ENCODE measurements around the gene PRKCH.
"Not testable (repeated sequence)": the region's sequence is repeated elsewhere in the genome, so short reads cannot be mapped to it uniquely, and the experiment has no call there.

The PRKCH gene

DNA sequence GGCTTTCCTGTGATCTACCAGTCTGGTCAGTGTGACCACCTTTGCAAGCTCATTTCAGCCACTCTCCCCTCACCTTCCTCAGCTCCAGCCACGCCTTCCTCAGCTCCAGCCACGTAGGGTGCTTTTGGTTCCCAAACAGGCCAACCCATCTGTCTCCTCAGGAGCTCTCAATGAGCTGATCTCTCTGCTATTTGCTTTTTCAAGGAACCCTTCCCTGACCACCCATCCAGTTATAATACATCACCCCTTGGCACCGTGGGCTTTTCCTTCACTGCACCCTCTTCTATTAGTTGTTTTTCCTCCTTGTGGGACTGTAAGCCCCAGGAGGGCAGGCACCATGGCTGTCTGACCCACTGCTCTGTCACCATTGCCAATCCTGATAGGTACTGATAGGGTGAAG lies 2.3 kb upstream of the PRKCH start:
- Histone ChIP-seq H3K9me3 (ENCODE audit: insufficient read depth, low read depth, low read length) (peaks cover 2% of the 10 kb centered on the region; the same call in 1 of the 2 replicates), H3K4me1 (ENCODE audit: insufficient read depth, low read length, poor library complexity, severe bottlenecking) (peaks cover 26% of the 10 kb centered on the region), H3K9me2 (replicated peaks; ENCODE audit: low read depth, low read length) (no peaks in the 10 kb centered on the region), H3K9ac (ENCODE audit: low read depth, low read length, poor library complexity, severe bottlenecking) (no peak overlapping the region), H2AFZ (ENCODE audit: low read length) (no peak overlapping the region), H3K36me3 (ENCODE audit: insufficient read depth, low read length) (no peaks in the 10 kb centered on the region), H3K27me3 (ENCODE audit: insufficient read depth, low read length, poor library complexity, severe bottlenecking) (no peaks in the 10 kb centered on the region), H3F3A (ENCODE audit: low read depth) (no peaks in the 10 kb centered on the region), H3K4me3 (ENCODE audit: low read length, poor library complexity, severe bottlenecking) (no peak overlapping the region), H3K4me2 (ENCODE audit: low read depth, low read length, poor library complexity, severe bottlenecking) (no peak overlapping the region), H4K20me1 (ENCODE audit: insufficient read depth, low read length, poor library complexity, severe bottlenecking) (peaks cover 11% of the 10 kb centered on the region), H3K79me2 (ENCODE audit: insufficient read depth, low read length) (peaks cover 37% of the 10 kb centered on the region)
- TF ChIP-seq, protein P1, sequence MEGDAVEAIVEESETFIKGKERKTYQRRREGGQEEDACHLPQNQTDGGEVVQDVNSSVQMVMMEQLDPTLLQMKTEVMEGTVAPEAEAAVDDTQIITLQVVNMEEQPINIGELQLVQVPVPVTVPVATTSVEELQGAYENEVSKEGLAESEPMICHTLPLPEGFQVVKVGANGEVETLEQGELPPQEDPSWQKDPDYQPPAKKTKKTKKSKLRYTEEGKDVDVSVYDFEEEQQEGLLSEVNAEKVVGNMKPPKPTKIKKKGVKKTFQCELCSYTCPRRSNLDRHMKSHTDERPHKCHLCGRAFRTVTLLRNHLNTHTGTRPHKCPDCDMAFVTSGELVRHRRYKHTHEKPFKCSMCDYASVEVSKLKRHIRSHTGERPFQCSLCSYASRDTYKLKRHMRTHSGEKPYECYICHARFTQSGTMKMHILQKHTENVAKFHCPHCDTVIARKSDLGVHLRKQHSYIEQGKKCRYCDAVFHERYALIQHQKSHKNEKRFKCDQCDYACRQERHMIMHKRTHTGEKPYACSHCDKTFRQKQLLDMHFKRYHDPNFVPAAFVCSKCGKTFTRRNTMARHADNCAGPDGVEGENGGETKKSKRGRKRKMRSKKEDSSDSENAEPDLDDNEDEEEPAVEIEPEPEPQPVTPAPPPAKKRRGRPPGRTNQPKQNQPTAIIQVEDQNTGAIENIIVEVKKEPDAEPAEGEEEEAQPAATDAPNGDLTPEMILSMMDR (conservative IDR thresholded peaks at IDR 0.05; ENCODE audit: low read length): no peak
- TF ChIP-seq EZH2phosphoT487 (IDR thresholded peaks at IDR 0.05; ENCODE audit: borderline replicate concordance): no peak

DNA sequence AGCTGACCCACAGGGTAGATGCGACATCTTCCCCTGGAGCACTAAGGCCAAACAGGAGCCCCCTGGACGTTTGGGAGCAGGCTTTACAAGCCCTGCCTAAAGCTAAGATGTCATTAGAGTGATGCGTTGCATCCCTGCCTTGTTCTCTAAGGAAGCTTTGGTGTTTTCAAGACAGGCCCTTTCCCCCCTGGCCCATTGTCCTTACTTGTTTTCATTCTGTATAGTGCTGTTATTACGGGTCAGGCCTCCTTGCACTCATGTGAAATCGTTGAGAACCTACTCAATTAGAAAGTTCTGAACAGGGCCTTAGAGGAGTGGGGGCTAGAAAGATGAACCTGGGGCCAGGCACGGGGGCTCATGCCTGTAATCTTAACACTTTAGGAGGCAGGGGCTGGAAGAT lies 1.7 kb upstream of the PRKCH start:
- no peaks in the 10 kb centered on the region for H3K36me3 ChIP-seq (ENCODE audit: insufficient read depth, low read length)
- peaks cover 17% of the 10 kb centered on the region for H4K20me1 ChIP-seq (ENCODE audit: insufficient read depth, low read length, poor library complexity, severe bottlenecking)
- no peaks in the 10 kb centered on the region; the same call in 1 of the 2 replicates for H3F3A ChIP-seq (ENCODE audit: low read depth)
- H3K79me2 ChIP-seq (ENCODE audit: insufficient read depth, low read length): peaks cover 43% of the 10 kb centered on the region
- peak overlapping the region; percentile 3 for H3K4me2 ChIP-seq (ENCODE audit: low read depth, low read length, poor library complexity, severe bottlenecking)
- TF ChIP-seq EZH2phosphoT487 (IDR thresholded peaks at IDR 0.05; ENCODE audit: borderline replicate concordance): no peak
- TF ChIP-seq, protein P1 (conservative IDR thresholded peaks at IDR 0.05; ENCODE audit: low read length): no peak
- H3K27me3 ChIP-seq (ENCODE audit: insufficient read depth, low read length, poor library complexity, severe bottlenecking): no peaks in the 10 kb centered on the region
- H2AFZ ChIP-seq (ENCODE audit: low read length): no peak overlapping the region
- H3K9me3 ChIP-seq (ENCODE audit: insufficient read depth, low read depth, low read length): no peaks in the 10 kb centered on the region
- H3K4me1 ChIP-seq (ENCODE audit: insufficient read depth, low read length, poor library complexity, severe bottlenecking): peaks cover 32% of the 10 kb centered on the region
- H3K9me2 ChIP-seq (replicated peaks; ENCODE audit: low read depth, low read length): no peaks in the 10 kb centered on the region
- no peak overlapping the region for H3K9ac ChIP-seq (ENCODE audit: low read depth, low read length, poor library complexity, severe bottlenecking)
- no peak overlapping the region for H3K4me3 ChIP-seq (ENCODE audit: low read length, poor library complexity, severe bottlenecking)

DNA sequence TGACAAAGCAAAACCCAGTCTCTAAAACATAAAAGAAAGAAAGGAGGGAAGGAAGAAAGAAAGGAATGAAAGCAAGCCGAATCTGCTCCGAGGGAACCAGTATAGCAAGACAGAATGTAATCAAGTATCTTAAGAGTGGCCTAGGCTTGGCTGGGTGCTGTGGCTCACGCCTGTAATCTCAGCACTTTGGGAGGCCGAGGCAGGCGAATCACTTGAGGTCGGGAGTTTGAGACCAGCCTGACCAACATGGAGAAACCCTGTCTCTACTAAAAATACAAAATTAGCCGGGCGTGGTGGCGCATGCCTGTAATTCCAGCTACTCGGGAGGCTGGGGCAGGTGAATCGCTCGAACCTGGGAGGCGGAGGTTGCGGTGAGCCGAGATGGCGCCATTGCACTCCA lies 1.2 kb upstream of the PRKCH start:
- H2AFZ ChIP-seq (ENCODE audit: low read length); H3K9me2 ChIP-seq (replicated peaks; ENCODE audit: low read depth, low read length); H3K9me3 ChIP-seq (ENCODE audit: insufficient read depth, low read depth, low read length); H3K27me3 ChIP-seq (ENCODE audit: insufficient read depth, low read length, poor library complexity, severe bottlenecking); H3K36me3 ChIP-seq (ENCODE audit: insufficient read depth, low read length); H3K4me3 ChIP-seq (ENCODE audit: low read length, poor library complexity, severe bottlenecking); H3K9ac ChIP-seq (ENCODE audit: low read depth, low read length, poor library complexity, severe bottlenecking); H3F3A ChIP-seq (ENCODE audit: low read depth): not testable (repeated sequence)
- H3K79me2 ChIP-seq (ENCODE audit: insufficient read depth, low read length): peaks cover 48% of the 10 kb centered on the region
- H3K4me1 ChIP-seq (ENCODE audit: insufficient read depth, low read length, poor library complexity, severe bottlenecking): peaks cover 36% of the 10 kb centered on the region
- peaks cover 20% of the 10 kb centered on the region for H4K20me1 ChIP-seq (ENCODE audit: insufficient read depth, low read length, poor library complexity, severe bottlenecking)
- peak overlapping the region; percentile 3 for H3K4me2 ChIP-seq (ENCODE audit: low read depth, low read length, poor library complexity, severe bottlenecking)

DNA sequence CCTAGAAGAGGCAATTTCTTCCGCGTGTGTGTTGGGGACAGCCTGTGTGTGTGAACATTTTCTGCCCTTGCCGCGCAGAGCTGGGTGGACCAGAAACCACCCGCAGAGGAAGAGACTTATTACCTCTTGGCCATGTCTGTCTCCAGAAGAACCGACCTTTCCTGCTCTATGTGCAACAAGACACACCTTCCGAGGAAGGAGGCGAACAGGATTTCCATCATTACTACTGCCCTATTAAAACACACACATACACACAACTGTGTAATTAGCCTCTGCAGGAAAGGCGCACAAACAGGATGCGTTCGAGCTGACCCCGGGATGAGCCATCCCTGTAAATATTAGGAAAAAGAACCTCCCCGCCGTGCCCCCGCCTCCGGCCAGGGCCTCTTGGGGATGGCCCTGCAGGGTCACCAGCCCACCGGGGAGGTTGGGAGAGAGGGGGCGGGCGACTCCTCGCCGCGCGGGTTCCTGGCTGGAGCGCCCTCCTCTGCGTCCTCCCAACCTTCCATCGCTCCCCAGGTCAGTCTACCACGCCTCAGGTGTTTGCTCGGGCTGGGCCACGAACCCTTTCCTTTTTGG lies 484 bp upstream of the PRKCH start:
- Histone ChIP-seq H3K9me2 (replicated peaks; ENCODE audit: low read depth, low read length) (no peaks in the 10 kb centered on the region), H4K20me1 (ENCODE audit: insufficient read depth, low read length, poor library complexity, severe bottlenecking) (peaks cover 26% of the 10 kb centered on the region), H3K9ac (ENCODE audit: low read depth, low read length, poor library complexity, severe bottlenecking) (peak overlapping the region; percentile 84), H3K79me2 (ENCODE audit: insufficient read depth, low read length) (peaks cover 55% of the 10 kb centered on the region), H3K4me2 (ENCODE audit: low read depth, low read length, poor library complexity, severe bottlenecking) (peak overlapping the region; percentile 98), H3K4me3 (ENCODE audit: low read length, poor library complexity, severe bottlenecking) (peak overlapping the region; percentile 88), H3F3A (ENCODE audit: low read depth) (no peaks in the 10 kb centered on the region; the same call in 1 of the 2 replicates), H2AFZ (ENCODE audit: low read length) (peak overlapping the region; percentile 72; the same call in 1 of the 2 replicates), H3K9me3 (ENCODE audit: insufficient read depth, low read depth, low read length) (peaks cover 4% of the 10 kb centered on the region; the same call in 1 of the 2 replicates), H3K36me3 (ENCODE audit: insufficient read depth, low read length) (no peaks in the 10 kb centered on the region; the same call in 1 of the 2 replicates), H3K27me3 (ENCODE audit: insufficient read depth, low read length, poor library complexity, severe bottlenecking) (no peaks in the 10 kb centered on the region), H3K4me1 (ENCODE audit: insufficient read depth, low read length, poor library complexity, severe bottlenecking) (peaks cover 39% of the 10 kb centered on the region)
- TF ChIP-seq EZH2phosphoT487 (IDR thresholded peaks at IDR 0.05; ENCODE audit: borderline replicate concordance): no peak

Measured in Loucy (cell line).